Measurements from ENCODE around the gene DCAF15.

DCAF15 gene

DNA sequence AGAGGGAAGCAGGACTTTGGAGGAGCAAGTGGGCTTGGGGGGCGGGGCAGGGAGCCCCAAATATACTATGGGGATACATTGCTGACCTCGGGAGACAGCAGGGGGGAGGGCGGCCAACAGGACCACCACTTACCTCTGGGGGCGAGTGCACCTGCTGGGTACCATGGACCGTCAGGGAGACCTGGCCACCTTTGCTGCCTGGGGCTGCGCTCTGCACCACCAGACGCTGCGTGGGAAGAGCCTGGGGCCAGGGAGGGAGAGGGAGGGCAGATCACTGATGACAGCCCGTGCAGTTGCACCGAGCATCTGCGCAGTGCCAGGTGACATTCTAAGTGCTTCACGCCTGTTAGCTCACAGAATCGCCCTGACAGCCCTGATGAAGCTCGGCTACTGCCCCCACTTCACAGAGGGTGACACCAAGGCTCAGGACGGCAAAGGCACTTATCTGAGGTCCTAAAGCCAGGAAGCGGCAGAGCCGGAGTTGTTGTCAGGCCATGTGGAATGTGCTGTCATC is 29.7 kb downstream of the DCAF15 start:
- TF ChIP-seq, protein P1, sequence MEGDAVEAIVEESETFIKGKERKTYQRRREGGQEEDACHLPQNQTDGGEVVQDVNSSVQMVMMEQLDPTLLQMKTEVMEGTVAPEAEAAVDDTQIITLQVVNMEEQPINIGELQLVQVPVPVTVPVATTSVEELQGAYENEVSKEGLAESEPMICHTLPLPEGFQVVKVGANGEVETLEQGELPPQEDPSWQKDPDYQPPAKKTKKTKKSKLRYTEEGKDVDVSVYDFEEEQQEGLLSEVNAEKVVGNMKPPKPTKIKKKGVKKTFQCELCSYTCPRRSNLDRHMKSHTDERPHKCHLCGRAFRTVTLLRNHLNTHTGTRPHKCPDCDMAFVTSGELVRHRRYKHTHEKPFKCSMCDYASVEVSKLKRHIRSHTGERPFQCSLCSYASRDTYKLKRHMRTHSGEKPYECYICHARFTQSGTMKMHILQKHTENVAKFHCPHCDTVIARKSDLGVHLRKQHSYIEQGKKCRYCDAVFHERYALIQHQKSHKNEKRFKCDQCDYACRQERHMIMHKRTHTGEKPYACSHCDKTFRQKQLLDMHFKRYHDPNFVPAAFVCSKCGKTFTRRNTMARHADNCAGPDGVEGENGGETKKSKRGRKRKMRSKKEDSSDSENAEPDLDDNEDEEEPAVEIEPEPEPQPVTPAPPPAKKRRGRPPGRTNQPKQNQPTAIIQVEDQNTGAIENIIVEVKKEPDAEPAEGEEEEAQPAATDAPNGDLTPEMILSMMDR (conservative IDR thresholded peaks at IDR 0.05; ENCODE audit: low read length), result no peak
- DNase-seq (ENCODE audit: low read depth), result no peak

GRCh38 chr19:13982773-13983172 is 30.5 kb downstream of the DCAF15 start:
- H3K4me3 ChIP-seq (ENCODE audit: low read length), result no peak overlapping the region
- TF ChIP-seq, protein P1 (conservative IDR thresholded peaks at IDR 0.05; ENCODE audit: low read length), result no peak
- no peak for DNase-seq (ENCODE audit: low read depth)

More for the DNA sequence above, 29.7 kb downstream of the DCAF15 start:
- no peak overlapping the region for H3K4me3 ChIP-seq (ENCODE audit: low read length)

GRCh38 chr19:13983213-13983889 is 31.0 kb downstream of the DCAF15 start:
- TF ChIP-seq, protein P1 (conservative IDR thresholded peaks at IDR 0.05; ENCODE audit: low read length), result no peak
- no peak overlapping the region for H3K4me3 ChIP-seq (ENCODE audit: low read length)
- DNase-seq (ENCODE audit: low read depth), result no peak

DNA sequence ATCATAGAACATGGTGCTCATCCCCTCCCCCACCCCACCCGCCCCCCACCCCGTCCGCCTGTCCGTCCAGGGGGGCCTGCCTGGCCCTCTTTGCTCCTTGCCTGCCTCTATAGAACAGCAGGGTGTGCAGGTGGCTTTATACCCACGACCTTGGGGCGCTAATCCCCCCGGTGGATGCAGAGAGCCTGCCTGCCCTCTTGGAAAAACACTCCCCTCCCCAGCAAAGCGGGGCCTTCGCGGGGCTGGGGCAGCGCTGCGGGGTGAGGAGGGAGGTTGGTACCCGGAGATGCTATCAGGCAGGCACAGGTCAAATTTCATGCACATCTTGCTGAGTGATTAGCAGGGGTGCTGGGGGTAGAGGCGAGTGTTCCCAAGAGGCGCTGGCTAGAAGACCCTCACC is 31.9 kb downstream of the DCAF15 start:
- no peak for DNase-seq (ENCODE audit: low read depth)
- TF ChIP-seq, protein P1 (conservative IDR thresholded peaks at IDR 0.05; ENCODE audit: low read length), result no peak
- H3K4me3 ChIP-seq (ENCODE audit: low read length), result no peak overlapping the region

- no peak overlapping the region for H3K4me3 ChIP-seq (ENCODE audit: low read length)
- TF ChIP-seq, protein P1 (conservative IDR thresholded peaks at IDR 0.05; ENCODE audit: low read length), result no peak
- DNase-seq (ENCODE audit: low read depth), result no peak
Measured at GRCh38 chr19:13984875-13985741, 32.8 kb downstream of the DCAF15 start.

GRCh38 chr19:13985771-13986347 is 33.5 kb downstream of the DCAF15 start:
- TF ChIP-seq, protein P1 (conservative IDR thresholded peaks at IDR 0.05; ENCODE audit: low read length), result no peak
- no peak overlapping the region; the same call in 1 of the 2 replicates for H3K4me3 ChIP-seq (ENCODE audit: low read length)
- no peak for DNase-seq (ENCODE audit: low read depth)
